GM18517 (cell line): Measurements from ENCODE around the gene CDK5RAP2.
"Not testable (repeated sequence)": the region's sequence is repeated elsewhere in the genome, so short reads cannot be mapped to it uniquely, and the experiment has no call there.

Experiments
- ATAC-seq: cut with Tn5 transposase; IDR thresholded peaks from one replicate; pipeline ENCODE4 v1.9.1; 2021; ENCODE audit warnings: mild to moderate bottlenecking, moderate library complexity; ENCODE audit not compliant: unreplicated experiment

The CDK5RAP2 gene

GRCh38 chr9:120474591-120475243 lies 105.2 kb downstream of the CDK5RAP2 start:
- ATAC-seq = no peak

DNA sequence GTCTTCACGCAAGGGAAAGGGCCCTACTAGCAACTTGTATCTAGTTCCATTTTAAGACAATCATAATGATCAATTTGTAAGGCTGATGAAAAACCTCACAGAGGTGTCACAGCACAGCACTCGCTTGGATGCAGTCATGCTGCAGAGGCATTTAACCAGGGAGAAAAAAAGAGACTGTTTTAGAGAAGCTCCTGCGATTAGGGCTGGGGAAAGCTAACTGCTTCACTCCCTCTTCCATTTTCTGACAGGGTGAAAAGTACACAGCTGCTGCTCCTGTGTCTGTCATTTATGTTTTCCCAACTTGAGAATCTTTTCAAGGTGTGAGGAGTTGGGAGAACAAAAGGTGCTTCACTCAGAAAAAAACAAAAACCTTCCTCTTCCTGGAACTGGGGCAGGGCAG lies 106.4 kb downstream of the CDK5RAP2 start:
- no peak for ATAC-seq

DNA sequence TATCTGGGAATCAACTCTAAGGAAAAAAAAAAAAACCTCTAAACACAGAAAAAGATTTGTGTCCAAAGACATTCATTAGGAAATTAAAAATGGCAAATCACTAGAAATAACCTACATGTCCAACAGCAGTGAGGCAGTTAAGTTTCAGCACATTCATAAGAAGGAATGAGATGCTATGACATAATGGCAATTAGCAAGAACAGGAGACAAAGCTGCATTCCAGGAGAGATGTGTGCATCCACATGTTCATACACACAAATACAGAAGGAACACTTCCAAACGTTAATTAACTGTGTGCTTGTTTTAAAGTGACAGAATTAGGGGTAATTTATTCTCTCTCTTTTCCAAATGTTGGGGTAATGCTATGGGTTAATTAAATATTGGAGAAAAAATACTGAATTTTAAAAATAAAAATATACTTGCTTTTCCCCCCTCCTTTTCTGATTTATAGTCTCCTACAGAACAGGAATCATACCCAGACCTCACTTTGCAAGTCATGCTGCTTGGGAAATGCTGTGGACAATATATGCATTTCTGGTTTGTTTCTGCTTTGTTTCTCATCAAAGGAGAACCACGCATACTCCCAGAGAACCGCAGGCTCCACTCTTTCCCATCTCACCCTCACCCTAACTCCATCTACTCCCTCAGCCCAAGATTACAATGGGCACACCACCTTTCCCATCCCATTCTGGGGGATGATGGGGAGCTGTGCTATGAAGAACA lies 114.1 kb downstream of the CDK5RAP2 start:
- no peak for ATAC-seq

- ATAC-seq = no peak
Measured at GRCh38 chr9:120464887-120465421, 115.0 kb downstream of the CDK5RAP2 start.

GRCh38 chr9:120464176-120464886 lies 115.6 kb downstream of the CDK5RAP2 start:
- no peak for ATAC-seq

GRCh38 chr9:120463765-120464164 lies 116.2 kb downstream of the CDK5RAP2 start:
- no peak for ATAC-seq

GRCh38 chr9:120461677-120462076 lies 118.3 kb downstream of the CDK5RAP2 start:
- not testable (repeated sequence) for ATAC-seq

- ATAC-seq = no peak
Measured at GRCh38 chr9:120456218-120456617, 123.7 kb downstream of the CDK5RAP2 start.

- ATAC-seq = no peak
Measured at GRCh38 chr9:120454467-120454866, 125.5 kb downstream of the CDK5RAP2 start.

DNA sequence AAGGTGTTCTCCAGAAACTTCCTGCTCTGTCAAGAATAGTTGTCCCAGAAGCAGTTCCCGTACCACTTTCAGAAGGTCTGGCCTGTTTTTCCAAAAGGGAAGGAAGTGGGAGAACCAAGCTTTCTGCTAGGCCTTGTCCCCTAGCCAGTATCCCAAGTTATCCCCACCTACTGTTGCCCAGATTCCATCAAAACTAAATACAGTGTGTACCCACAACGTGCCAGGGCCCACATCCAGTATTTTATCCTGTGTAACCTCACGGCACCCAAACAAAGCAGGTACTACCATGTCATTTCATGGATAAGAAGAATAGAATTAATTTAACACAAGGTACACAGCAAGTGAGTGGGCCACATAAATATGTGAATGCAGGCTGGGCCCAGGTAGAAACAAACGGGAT lies 126.2 kb downstream of the CDK5RAP2 start:
- ATAC-seq = no peak

GRCh38 chr9:120452631-120453030 lies 127.3 kb downstream of the CDK5RAP2 start:
- ATAC-seq = no peak

- no peak for ATAC-seq
Measured at GRCh38 chr9:120450916-120451315, 129.1 kb downstream of the CDK5RAP2 start.

GRCh38 chr9:120449566-120449965 lies 130.4 kb downstream of the CDK5RAP2 start:
- no peak for ATAC-seq

- ATAC-seq = no peak
Measured at GRCh38 chr9:120447959-120448500, 131.9 kb downstream of the CDK5RAP2 start.

- no peak for ATAC-seq
Measured at GRCh38 chr9:120446671-120447070, 133.3 kb downstream of the CDK5RAP2 start.

DNA sequence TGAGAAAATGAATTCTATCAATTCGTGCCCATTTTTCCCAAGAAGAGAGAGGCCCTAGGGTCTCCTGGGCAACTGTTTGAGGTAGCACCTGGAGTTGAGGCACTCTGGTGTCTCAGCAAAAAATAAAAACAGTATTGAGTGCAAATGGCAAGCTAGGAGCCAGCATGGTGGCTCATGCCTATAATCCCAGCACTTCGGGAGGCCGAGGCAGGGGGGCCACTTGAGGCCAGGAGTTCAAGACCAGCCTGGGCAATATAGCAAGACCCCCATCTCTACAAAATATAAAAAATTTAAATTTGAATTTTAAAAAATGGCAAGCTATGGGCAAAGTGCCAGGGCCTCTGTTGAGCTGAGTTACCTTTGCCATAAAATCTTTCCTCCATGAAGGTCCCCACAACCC lies 136.0 kb downstream of the CDK5RAP2 start:
- no peak for ATAC-seq

GRCh38 chr9:120443489-120443888 lies 136.5 kb downstream of the CDK5RAP2 start:
- no peak for ATAC-seq

DNA sequence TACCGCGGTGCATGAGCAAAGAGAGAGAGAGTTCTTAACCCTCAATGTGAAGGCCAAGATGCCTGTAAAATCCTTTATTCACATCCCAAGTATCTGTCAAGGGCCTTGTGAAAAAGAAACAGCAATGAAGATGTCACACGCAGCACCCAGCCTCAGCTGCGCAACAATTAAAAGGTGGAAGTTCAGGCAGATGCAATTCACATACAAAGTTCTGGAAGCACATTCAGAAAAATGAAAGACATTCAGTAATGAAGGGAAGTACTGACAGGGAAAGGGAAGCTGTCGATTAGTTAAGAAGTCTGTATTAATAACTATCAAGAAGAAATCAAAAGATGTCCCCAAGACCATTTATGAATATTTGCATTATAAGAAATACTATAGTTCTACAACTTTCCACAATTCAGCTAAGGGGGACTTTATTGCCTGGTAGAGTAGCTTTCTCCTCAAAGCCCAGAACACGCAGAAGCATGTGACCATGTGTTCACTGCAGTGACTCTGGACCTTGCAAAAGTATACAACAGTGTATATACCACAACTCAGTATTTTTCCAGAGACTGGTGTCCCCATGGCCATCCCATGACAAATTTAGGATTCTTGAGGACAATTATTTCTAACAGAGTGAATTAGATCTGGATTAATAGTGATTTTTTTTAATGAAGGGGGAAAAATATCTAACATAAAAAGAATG lies 137.5 kb downstream of the CDK5RAP2 start:
- ATAC-seq = no peak

- ATAC-seq = no peak
Measured at GRCh38 chr9:120441426-120442307, 138.3 kb downstream of the CDK5RAP2 start.

- no peak for ATAC-seq
Measured at GRCh38 chr9:120440791-120441190, 139.2 kb downstream of the CDK5RAP2 start.
